Right lung (tissue), 10 donors: ENCODE data around the gene RBM41. TPM values are rescaled to one million over a fixed set of nuclear protein-coding genes. Genes with fewer than 3 reads are reported as not detected.
"Not testable (repeated sequence)": the region's sequence is repeated elsewhere in the genome, so short reads cannot be mapped to it uniquely, and the experiment has no call there.

Source experiments
- DNase-seq, 2 donors: peaks; one replicate each; pipeline ENCODE4 v3.0.0-alpha.2; 2013
- long read RNA-seq, 8 donors: transcript quantifications; one replicate each; lab custom pipeline, GENCODE V29; 2026
- polyA plus RNA-seq, 5 donors: library from polyadenylated mRNA; unstranded; fragments of 120-200 nt; gene quantifications; one replicate each; pipeline versions ENCODE4 v1.2.1 to v1.2.3, GENCODE V29; 2013; ENCODE audit warnings: inconsistent platforms in 1 of 5, low replicate concordance in 1 of 5; ENCODE audit not compliant: insufficient read length in 5 of 5, insufficient read depth in 1 of 5

The RBM41 gene
- 10 to 100 TPM; 12.3 to 31.8 (median 26.1) TPM for polyA plus RNA-seq
- long read RNA-seq, donor 1: 0 reads
- long read RNA-seq, donor 2: 0 reads
- long read RNA-seq, donor 3: 0 reads
- long read RNA-seq, donor 4, partial matches to known transcripts: 0 of 1 reads
- long read RNA-seq, donor 4, other reads (novel, unspliced or antisense): 0 of 1 reads
- long read RNA-seq, donor 5: 0 reads
- long read RNA-seq, donor 6: 0 reads
- long read RNA-seq, donor 7: 0 reads
- long read RNA-seq, donor 8: 0 reads

- DNase-seq: peak; percentile 66 to 67
Measured at GRCh38 chrX:107118322-107119147, at the start of gene RBM41. Gene RBM41, minus strand, starts transcription at chrX:107118822. Its CDS starts 49 bp downstream, at chrX:107118773.

- no peak for DNase-seq
Measured at GRCh38 chrX:107168257-107168656, 49.6 kb upstream of the RBM41 start.

GRCh38 chrX:107167163-107167921 lies 48.7 kb upstream of the RBM41 start:
- DNase-seq: no peak

- DNase-seq: not testable (repeated sequence)
Measured at GRCh38 chrX:107157618-107158017, 39.0 kb upstream of the RBM41 start.

GRCh38 chrX:107155621-107156430 lies 37.2 kb upstream of the RBM41 start:
- DNase-seq: not testable (repeated sequence)

GRCh38 chrX:107154787-107155620 lies 36.4 kb upstream of the RBM41 start:
- no peak for DNase-seq

GRCh38 chrX:107153005-107153404 lies 34.4 kb upstream of the RBM41 start:
- no peak for DNase-seq

- no peak for DNase-seq
Measured at GRCh38 chrX:107146670-107147069, 28.0 kb upstream of the RBM41 start.

GRCh38 chrX:107135965-107136307 lies 17.3 kb upstream of the RBM41 start:
- no peak for DNase-seq

- DNase-seq: no peak
Measured at GRCh38 chrX:107135049-107135964, 16.7 kb upstream of the RBM41 start.

- no peak for DNase-seq
Measured at GRCh38 chrX:107123750-107124149, 5.1 kb upstream of the RBM41 start.

GRCh38 chrX:107119283-107119682 lies 661 bp upstream of the RBM41 start:
- DNase-seq: no peak

- peak; percentile 2 to 7 for DNase-seq
Measured at GRCh38 chrX:107117993-107118321, 665 bp downstream of the RBM41 start.

- DNase-seq: no peak
Measured at GRCh38 chrX:107107459-107107858, 11.2 kb downstream of the RBM41 start.

- DNase-seq: no peak
Measured at GRCh38 chrX:107102980-107103379, 15.6 kb downstream of the RBM41 start.

- no peak for DNase-seq
Measured at GRCh38 chrX:107076158-107076557, 42.5 kb downstream of the RBM41 start.

GRCh38 chrX:107057731-107058130 lies 60.9 kb downstream of the RBM41 start:
- DNase-seq: not testable (repeated sequence)

- DNase-seq: no peak
Measured at GRCh38 chrX:107054978-107055377, 63.6 kb downstream of the RBM41 start.

- DNase-seq: no peak
Measured at GRCh38 chrX:107050195-107050709, 68.4 kb downstream of the RBM41 start.
